ENCODE data around the gene ZBTB7B.

Gene ZBTB7B

DNA sequence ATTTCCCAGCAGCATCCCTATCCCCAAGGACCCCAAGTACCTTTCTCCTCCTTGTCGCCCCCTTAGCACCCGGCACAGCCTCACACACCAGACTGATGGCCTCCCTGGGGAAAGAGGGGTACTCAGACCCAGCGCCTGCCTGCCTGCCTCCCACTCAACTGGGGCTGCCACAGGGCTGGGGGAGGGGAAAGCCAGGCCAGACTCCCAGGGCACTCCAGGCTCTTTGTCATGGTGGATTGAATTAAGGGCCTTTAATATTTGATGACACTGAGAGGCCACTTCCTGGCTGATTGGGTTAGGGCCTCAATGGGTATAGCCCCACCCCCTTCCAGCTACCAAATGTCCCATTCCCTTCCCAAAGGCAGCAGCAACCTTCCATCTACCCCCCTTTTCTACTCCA lies 33.9 kb upstream of the ZBTB7B start:
- TF ChIP-seq, protein P1, sequence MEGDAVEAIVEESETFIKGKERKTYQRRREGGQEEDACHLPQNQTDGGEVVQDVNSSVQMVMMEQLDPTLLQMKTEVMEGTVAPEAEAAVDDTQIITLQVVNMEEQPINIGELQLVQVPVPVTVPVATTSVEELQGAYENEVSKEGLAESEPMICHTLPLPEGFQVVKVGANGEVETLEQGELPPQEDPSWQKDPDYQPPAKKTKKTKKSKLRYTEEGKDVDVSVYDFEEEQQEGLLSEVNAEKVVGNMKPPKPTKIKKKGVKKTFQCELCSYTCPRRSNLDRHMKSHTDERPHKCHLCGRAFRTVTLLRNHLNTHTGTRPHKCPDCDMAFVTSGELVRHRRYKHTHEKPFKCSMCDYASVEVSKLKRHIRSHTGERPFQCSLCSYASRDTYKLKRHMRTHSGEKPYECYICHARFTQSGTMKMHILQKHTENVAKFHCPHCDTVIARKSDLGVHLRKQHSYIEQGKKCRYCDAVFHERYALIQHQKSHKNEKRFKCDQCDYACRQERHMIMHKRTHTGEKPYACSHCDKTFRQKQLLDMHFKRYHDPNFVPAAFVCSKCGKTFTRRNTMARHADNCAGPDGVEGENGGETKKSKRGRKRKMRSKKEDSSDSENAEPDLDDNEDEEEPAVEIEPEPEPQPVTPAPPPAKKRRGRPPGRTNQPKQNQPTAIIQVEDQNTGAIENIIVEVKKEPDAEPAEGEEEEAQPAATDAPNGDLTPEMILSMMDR (IDR thresholded peaks at IDR 0.05; ENCODE audit: low read depth, low read length) = no peak
- peak overlapping the region; percentile 76 to 85 for H3K4me3 ChIP-seq (replicated peaks in 1 of 2; ENCODE audit: low read depth in 2 of 2, low read length in 2 of 2)
- no peak for DNase-seq (ENCODE audit: low read depth in 2 of 2)

DNA sequence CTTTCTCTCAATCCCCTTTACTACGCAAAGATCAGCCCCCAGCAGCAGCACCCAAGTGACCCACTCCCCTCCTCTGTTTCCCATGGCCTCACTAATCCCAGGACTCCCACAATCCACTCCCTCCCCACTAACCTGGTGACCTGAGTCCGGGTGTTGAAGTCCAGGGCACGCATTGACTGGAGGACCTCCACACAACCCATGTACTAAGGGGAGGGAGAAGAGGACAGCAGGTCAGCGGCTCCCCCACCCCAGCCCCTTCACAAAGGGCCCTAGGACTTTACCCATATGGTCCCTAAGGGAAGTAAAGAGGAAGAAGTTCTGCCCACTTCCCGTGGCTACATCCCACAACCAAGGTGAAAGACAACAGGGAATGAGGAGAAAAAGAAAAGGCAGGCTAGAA lies 33.4 kb upstream of the ZBTB7B start:
- H3K4me3 ChIP-seq (replicated peaks in 1 of 2; ENCODE audit: low read depth in 2 of 2, low read length in 2 of 2) = peak overlapping the region; percentile 76 to 85
- DNase-seq (ENCODE audit: low read depth in 2 of 2) = no peak
- TF ChIP-seq, protein P1 (IDR thresholded peaks at IDR 0.05; ENCODE audit: low read depth, low read length) = no peak

DNA sequence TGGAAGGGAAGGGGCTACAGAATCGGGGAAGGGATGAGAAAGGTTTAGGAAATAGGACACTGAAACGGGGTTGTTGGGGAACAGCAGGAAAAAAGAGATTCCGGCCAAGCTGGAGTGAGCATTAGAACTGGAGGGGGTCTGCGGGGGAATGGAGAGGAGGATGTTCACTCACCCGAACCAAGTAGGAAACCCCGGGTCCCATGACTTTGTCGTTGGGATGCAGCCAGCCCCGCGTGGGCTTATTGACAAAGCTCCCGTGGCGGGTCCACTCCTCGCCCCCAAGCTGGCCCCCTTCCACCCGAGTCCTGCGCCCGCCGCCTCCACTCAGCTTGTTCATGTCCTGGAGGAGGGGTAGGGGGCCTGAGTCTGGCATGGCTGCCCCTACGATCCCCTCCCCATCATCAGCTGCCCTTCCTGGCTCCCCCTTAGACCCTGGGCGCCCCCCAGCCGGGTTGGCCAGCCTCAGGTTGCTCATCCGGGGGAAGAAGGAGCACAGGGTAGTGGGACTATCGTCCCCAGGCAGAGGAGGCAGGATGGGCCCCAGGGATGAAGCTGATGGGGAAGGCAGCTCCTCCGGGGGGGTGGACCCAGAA lies 32.6 kb upstream of the ZBTB7B start:
- H3K4me3 ChIP-seq (replicated peaks in 1 of 2; ENCODE audit: low read depth in 2 of 2, low read length in 2 of 2) = peak overlapping the region; percentile 76 to 85
- TF ChIP-seq, protein P1 (IDR thresholded peaks at IDR 0.05; ENCODE audit: low read depth, low read length) = no peak

DNA sequence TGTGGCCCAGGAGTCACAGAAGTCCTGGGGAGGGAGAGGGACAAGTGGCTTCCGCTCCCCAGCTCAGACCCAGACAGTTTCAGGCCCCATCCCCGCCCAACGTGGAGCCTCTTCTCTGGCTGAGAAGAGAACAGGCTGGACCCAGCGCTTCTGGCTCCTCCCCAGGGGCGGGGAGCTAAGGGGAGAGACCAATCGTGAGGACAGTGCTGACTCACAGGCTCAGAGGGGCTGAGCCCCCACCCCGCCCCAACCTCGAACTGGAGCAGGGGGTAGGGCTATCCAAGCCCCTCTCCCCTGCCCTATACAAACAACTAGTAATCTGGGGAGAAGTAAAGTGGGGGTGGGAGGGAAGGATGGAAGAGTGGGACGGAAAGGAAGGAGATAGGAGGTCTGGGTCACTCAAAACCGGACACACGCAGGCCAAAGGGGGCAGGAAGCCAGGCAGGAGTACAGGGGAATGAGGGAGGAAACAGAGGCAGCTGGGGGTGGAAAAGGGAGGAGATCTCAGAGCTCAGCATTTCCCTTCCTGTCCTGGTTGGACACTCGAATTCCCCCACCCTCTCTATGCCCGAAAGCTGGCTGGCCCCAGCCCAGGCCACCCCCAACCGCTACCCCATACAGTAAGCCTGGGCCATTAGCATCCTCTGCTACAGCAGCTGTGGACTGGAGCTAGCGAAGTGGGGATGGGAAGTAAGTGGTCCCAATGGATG lies 31.8 kb upstream of the ZBTB7B start, which contains the start of gene SHC1:
Gene SHC1 (minus strand): TSS at position 117 of the 710 bp plus-strand sequence. CDS start 221 bp downstream, outside the sequence.
- H3K4me3 ChIP-seq (replicated peaks in 1 of 2; ENCODE audit: low read depth in 2 of 2, low read length in 2 of 2) = peak within 1 kb of the TSS; percentile 76 to 85
- TF ChIP-seq, protein P1 (IDR thresholded peaks at IDR 0.05; ENCODE audit: low read depth, low read length) = no peak
- peak; percentile 95 to 97 for DNase-seq (ENCODE audit: low read depth in 2 of 2)

More for the DNA sequence above, 32.6 kb upstream of the ZBTB7B start:
- peak in 1 of 2 donors; percentile 35 for DNase-seq (ENCODE audit: low read depth in 2 of 2)

DNA sequence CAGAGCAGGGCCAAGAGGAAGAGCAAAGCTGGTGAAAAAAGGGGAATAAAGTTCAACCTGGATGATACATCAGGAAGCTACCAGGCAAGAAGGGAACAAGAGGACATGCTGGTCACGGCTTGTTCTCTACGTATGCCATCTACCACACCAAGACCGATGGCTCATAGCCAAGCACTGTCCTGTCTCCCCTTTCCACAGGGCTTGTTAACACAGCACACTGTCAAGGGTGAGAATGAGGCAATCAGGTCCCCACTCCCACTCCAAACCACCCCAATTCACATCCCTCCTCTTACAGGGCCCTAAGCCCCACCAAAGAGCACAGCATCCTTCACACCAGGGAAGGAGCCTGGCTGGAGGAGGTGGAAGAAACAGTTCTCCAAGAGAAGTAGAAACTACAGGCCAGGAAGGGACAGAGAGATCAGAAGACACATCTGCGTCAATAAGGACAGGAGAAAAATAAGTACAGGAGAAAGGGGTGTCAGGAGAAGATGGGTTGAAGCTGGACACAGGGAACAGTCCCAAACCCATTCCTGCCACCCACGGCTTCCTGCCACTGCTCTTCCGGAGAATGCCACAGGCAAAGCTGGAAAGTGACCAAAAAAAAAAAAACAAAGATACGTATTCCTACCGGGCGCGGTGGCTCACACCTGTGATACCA lies 31.1 kb upstream of the ZBTB7B start:
- peak overlapping the region; percentile 23 to 76 for H3K4me3 ChIP-seq (replicated peaks in 1 of 2; ENCODE audit: low read depth in 2 of 2, low read length in 2 of 2)
- TF ChIP-seq, protein P1 (IDR thresholded peaks at IDR 0.05; ENCODE audit: low read depth, low read length) = no peak
- no peak for DNase-seq (ENCODE audit: low read depth in 2 of 2)

DNA sequence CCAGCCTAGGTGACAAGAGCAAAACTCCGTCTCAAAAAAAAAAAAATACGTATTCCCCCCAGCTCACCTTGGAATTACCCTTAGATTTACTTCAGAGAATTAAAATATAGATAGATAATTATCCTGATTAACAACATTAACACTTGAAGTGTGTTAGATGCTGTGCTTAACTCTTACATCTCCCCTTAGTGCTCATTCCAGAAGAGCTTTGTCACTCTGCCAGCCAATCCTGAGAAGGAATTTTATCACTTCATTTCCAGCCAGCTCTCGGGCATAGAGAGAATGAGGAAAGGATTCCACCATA lies 30.4 kb upstream of the ZBTB7B start:
- TF ChIP-seq, protein P1 (IDR thresholded peaks at IDR 0.05; ENCODE audit: low read depth, low read length) = no peak
- DNase-seq (ENCODE audit: low read depth in 2 of 2) = no peak
- peak overlapping the region; percentile 61 to 73 for H3K4me3 ChIP-seq (replicated peaks in 1 of 2; ENCODE audit: low read depth in 2 of 2, low read length in 2 of 2)
